ENCODE data around the gene DYNLT1.
A peak's percentile ranks its signal among the peaks of the same experiment; 100 is the strongest.
"Not testable (repeated sequence)": the region's sequence is repeated elsewhere in the genome, so short reads cannot be mapped to it uniquely, and the experiment has no call there.

Gene DYNLT1

DNA sequence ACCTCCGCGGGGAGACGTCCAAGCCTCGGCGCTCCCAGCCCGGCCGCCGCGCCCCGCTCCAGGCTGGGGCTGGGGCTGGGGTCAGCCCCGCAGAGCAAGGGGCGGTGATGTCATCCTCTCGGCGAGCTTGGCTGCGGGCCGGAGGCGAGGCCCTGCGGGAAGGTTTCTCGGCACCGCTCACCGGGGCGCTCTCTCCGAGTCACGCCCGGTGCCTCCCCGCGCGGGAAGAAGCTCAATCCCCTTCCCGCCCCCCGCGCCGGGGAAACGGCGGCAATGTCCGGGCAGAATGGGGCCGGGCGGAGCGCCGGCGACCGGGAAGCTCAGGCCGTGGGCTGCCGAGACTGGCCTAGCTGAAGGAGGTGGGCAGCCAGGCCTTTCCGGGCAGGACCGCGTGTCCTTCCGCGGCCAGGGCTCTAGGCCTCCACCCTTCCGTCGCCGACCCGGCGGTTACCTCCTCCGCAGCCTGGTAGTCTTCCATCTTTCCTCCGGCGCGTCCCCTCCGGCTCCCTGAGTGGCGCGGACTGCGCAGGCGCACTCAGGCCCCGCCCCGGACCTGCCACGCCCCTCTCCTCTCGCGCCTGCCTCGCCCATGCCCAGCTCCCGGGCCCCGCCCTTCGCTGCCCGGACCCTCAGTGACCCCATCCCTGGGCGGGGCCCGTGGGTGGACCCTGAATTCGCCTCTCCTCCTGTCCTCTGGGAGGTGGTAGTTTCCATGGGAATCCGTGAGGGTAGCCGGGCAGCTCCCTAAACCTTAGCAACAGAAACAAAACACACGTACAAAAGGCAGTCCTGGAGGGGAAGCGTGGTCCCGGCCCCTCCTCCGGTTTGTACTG is at the start of gene DYNLT1:
DYNLT1 (minus strand) TSS at position 513 of the 833 bp plus-strand sequence; CDS start at position 478, 35 bp downstream.
- DNase-seq, result peak; percentile 99

DNA sequence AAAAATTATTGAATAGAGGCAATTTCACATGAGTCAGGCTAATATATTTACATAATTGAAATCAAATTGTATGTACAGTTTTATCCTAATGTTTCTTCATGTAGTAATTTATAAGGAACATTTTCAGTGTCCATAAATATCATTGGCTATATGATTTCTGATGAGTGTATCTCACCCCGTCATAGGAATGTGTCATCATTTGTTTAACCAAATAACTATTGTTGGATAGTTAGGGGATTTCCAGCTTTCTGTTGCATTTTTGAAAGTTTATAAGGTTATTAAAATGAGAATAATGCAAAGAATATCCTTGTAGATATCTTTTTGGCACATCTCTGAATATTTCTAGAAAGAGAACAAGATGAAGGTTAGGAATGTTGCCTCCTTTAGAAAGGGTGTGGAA is 44.3 kb upstream of the DYNLT1 start:
- no peak for DNase-seq

GRCh38 chr6:158687506-158687905 is 43.0 kb upstream of the DYNLT1 start:
- no peak for DNase-seq

DNA sequence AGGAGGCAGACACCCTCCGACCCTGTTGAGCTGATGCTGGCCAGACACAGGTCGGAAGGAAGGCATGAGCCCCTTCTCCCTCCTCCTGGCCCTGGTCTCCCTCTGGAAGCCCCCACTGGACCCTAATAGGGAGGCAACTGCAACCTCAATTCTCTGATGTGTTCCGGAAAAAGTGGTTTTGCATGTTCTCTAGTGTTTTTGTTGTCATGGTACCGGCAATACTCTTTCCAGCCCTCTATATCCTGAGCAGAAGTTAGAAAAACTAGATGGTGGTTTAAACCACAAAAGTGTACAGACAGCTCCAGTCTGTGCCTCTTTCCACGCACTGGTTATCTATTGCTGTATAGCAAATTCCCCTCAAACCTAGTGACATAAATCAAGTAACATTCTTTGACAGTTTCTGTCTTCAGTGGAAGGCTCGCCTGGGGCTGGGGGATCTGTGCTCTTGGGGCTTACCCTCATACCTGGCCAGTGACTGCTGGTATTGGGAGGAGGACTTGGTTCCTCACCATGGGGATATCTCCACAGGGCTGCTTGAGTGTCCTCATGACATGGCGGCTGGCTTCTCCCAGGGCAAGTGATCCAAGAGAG is 42.3 kb upstream of the DYNLT1 start:
- no peak for DNase-seq

DNA sequence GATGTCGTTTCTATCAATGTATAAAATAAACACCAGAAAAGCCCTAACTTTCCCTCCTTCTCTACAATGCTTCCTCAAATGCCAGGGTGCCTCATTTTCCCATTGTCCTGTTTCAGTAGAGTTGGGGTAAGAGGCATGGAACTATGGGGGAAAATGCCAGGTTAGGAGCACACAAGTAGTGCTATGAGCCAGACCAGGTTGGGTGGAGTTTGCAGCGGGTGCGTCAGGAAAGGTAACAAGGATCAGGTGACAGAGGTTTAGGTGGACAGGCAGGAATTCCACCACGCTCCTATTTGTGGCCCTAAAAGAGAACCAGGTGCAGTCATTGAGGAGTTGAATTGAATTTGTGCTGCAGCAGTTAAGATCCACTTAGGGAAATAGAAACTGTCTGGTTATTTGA is 41.8 kb upstream of the DYNLT1 start:
- DNase-seq, result no peak

DNA sequence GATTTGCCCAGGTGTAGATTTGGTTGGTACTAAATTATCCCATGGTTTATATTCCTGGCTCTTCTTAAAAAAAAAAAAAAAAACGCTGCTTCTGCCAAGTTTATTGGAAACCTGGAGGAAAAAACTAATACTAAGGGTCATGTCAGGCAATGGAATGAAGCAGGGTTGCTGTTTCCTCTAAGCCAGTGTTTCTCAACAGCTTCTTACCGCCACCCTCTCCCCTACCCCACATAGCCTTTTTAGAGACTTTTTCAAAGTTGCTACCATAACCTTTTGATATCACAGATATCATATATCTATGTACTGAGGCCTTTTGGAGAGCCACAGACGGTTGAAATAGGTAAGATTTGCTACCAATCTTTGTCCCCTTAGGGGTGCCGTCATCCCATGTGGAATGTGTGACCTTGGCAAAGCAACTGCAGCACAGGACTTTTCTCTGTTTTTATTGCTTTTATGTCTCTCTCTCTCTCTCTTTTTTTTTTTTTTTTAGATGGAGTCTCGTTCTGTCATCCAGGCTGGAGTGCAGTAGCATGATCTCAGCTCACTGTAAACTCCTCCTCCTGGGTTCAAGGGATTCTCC is 40.3 kb upstream of the DYNLT1 start:
- no peak for DNase-seq

DNA sequence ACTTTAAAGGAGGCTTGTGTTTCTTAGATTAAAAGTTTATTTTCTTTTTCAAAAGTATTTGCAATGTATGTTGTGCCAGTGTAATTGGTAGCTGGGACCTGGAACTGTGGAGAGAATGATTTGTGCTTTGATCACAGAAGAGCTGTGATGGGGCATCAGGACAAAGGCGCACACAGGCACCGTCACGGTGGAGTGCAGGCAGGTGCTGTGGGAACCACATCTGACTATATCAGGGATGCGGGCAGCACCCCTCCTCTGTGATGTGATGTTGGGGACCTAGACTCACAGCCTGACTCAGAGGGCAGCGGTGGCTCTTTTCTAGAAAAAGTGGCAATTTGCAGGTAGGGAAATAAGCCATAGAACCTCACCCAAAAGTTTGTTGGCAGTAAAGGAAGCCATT is 39.8 kb upstream of the DYNLT1 start:
- DNase-seq, result no peak

DNA sequence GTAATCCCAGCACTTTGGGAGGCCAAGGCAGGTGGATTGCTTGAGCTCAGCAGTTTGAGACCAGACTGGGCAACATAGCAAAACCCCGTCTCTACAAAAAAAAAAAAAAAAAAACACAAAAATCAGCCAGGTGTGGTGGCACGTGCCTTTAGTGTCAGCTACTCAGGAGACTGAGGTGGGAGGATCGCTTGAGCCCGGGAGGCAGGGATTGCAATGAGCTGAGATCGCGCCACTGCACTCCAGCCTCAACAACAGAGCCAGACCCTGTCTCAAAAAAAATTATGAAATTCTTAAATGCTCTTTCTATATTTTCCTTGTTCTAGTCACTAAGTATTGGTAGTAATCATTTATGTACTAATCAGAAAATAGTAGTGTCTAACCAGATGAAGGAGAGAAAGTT is 35.9 kb upstream of the DYNLT1 start:
- no peak for DNase-seq

DNA sequence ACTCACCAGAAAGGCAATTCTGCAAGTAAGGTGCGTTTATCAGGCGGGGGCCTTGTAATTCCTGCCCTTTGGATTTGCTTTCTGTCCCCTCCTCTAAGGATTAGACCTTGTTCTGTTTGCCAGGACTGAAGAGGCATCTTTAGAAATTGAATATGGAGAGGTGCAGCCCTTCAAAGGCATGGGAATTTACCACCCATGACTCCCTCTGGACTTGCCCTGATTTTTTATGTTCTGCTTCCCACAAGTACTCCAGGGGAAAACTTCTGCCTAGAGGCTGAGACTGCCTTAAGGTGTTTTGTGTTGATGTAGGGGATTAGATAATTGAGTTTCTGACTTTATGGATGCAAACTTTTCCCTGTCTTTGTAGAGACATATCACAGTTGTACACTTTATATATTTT is 35.5 kb upstream of the DYNLT1 start:
- no peak for DNase-seq

- DNase-seq, result no peak
Measured at GRCh38 chr6:158677906-158678578, 33.5 kb upstream of the DYNLT1 start.

GRCh38 chr6:158677094-158677493 is 32.6 kb upstream of the DYNLT1 start:
- not testable (repeated sequence) for DNase-seq

GRCh38 chr6:158674342-158675131 is 30.0 kb upstream of the DYNLT1 start:
- no peak for DNase-seq

GRCh38 chr6:158672726-158673125 is 28.2 kb upstream of the DYNLT1 start:
- DNase-seq, result no peak

DNA sequence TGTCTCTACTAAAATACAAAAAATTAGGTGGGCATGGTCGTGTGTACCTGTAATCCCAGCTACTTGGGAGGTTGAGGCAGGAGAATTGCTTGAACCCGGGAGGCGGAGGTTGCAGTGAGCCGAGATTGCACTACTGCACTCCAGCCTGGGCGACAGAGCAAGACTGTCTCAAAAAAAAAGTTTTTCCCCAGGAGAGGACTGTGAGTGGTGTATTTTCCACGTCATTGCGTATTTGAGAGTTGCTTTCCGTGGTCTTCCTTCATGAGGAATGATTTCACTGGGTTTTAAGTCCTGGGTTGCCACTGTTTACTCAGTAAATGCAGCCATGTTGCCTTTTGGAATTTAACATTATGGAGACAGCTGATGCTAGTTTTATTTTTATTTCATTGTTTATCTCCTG is 27.6 kb upstream of the DYNLT1 start:
- not testable (repeated sequence) for DNase-seq

- peak; percentile 68 for DNase-seq
Measured at GRCh38 chr6:158669145-158670035, 24.8 kb upstream of the DYNLT1 start.

DNA sequence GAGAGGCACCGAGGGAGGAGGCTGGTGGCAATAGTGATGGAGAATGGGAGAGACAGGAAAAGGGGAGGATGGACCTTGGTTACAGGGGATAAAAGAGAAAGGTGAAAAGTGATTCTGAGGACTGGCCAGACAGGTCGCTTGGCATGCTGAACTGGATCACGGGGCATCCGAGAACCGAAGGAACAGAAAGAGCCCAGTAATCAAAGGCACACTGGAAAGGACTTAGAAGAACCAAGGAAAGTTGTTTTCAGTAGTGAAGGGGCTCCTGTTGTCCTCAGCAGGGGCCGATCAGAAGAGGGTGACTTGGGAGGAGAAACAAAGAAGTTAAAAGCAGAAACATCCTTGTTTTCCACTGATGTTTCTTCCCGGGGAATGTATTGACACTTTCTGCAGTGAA is 24.2 kb upstream of the DYNLT1 start:
- DNase-seq, result no peak

DNA sequence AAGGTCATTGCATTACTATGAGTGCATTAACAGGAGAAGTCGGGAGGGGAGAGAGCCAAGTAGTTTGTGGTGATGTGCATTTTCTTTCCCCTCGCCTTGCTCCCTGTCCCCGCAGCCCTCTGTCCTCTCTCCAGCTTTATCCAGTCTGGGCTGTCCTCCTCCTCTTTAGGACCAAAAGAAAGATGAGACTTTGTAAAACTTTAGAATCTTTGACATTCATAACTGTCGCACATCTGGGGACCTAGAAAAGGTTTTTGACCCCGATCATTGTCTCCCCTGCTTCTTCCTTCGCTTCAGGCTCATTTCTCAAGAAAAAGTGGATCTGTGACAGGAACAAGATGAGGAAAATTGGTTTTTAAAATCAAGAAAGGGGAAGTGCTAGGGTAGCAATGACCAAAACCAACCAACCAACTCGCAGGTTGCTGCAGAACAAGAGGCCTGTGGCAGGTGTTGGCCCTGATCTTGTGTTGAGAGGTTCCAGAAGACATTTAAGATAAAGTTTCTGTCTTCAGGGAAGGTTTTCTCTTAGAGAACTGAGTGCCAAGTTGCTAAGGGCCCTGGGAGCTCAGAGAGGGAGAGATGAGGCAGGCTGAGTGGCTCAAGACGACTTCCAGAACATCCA is 22.9 kb upstream of the DYNLT1 start:
- DNase-seq, result no peak

DNA sequence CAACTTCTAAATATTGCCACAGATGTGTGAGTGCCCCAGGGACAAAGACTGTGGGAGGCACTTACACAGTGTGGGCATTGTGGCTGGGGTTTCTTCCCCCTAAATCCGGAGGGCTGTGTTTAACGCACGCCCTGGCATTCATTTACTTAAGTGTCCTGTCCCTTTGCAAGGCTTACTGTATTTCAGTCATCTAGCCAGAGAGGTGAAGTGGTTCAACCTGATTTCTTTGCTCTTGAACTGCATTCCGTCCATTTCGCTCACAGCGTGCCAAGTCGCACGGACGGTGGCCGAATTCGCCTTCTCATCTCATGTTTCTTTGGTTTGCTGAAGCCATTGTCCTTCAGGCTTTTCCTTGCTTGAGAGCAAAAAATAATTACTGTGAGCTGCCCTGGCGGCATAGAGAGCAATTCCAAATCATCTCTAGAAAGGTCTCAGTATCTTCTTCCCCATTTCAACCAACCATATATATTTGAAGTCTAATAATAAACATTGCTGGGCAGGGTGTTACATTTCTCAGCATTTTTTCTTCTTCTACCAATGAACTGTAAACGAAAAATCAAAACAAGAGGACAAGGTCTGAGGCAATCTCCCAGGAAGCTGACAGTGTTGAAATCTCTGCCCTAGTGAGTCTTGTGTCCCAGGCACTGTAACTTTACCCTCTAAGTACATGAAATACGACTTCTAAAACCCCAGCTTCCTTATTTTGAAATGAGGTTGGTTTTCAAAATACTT is 22.3 kb upstream of the DYNLT1 start:
- no peak for DNase-seq

GRCh38 chr6:158665332-158665731 is 20.8 kb upstream of the DYNLT1 start:
- DNase-seq, result no peak

- peak; percentile 84 for DNase-seq
Measured at GRCh38 chr6:158663625-158664165, 19.2 kb upstream of the DYNLT1 start.

Data from NCI-H146 (cell line).